ENCODE results near the gene ATP6V1E1. TPM values are rescaled to one million over a fixed set of nuclear protein-coding genes. Genes with fewer than 3 reads are reported as not detected.
"Not testable (repeated sequence)": the region's sequence is repeated elsewhere in the genome, so short reads cannot be mapped to it uniquely, and the experiment has no call there.

Gene ATP6V1E1
- total and polyA plus RNA-seq, 10 of the 15 experiments (the other 5 are each of a cell fraction or from before 2014, with no cell fraction given) = 66.7 to 128 (median 87.9) TPM

DNA sequence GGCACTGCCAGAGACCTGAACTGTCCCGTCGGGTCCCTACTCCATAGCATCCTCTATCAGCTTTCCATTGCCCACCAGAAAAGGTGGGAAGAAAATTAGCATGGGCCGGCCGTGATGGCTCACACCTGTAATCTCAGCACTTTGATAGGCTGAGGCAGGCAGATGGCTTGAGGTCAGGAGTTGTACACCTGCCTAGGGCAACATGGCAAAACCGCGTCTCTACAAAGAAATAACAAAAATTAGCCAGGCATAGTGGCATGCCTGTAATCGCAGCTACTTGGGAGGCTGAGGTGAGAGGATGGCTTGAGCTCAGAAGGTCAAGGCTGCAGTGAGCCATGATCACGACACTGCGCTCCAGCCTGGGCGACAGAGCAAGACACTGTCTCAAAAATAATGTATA, 61.8 kb downstream of the ATP6V1E1 start (continued):
- TF ChIP-seq RB1 (IDR thresholded peaks at IDR 0.05; ENCODE audit: borderline replicate concordance) = no peak

DNA sequence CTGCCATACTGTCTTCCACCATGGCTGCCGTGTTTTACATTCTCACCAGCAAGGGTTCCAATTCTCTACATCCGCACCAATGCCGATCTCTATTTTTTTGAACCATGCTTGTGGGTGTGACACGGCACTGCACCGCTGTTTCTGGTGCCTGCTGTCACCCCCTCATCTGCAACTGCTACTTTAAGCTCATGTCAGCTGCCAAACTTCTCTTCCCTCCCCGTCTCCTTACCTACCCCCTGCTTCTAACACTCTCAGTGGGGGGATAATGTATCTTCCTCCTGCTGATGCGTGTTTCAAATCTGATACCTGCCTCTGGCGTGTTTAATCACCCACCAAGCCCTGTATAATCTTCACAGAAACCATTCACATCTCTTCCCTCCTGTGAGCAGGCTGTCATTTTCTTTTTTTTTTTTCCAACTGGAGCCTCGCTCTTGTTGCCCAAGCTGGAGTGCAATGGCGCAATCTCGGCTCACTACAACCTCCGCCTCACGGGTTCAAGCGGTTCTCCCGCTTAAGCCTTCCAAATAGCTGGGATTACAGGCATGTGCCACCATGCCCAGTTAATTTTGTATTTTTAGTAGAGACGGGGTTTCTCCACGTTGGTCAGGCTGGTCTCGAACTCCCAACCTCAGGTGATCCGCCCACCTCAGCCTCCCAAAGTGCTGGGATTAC, 62.4 kb downstream of the ATP6V1E1 start:
- 59% methylated on average over 19 of the region's 19 CpGs for WGBS (ENCODE audit: insufficient coverage, insufficient replicate concordance, low lambda C conversion rate, missing lambda C conversion rate)
- H3K4me1 ChIP-seq (ENCODE audit: control insufficient read depth, insufficient read depth, low read length); FAIRE-seq; CTCF ChIA-PET; H3K9ac ChIP-seq (ENCODE audit: control insufficient read depth, insufficient read depth, low read length); SMC1A ChIA-PET (ENCODE audit: uncharacterized antibody, unreplicated experiment); BruUV-seq (replicated peaks); H3K4me3 ChIP-seq; H3K27ac ChIP-seq (ENCODE audit: control insufficient read depth, insufficient read depth); H2AFZ ChIP-seq (ENCODE audit: control insufficient read depth, low read depth, low read length); intact Hi-C loops (cut with micrococcal nuclease; ENCODE audit: unreplicated experiment); RAD21 ChIA-PET (ENCODE audit: unreplicated experiment); H3K4me2 ChIP-seq (ENCODE audit: control insufficient read depth, insufficient read depth); in situ Hi-C loops (cut with MboI); H3K9me3 ChIP-seq (replicated peaks; ENCODE audit: control insufficient read depth, insufficient read depth, low read length); H3K79me2 ChIP-seq (ENCODE audit: control insufficient read depth, insufficient read depth, low read length); POLR2A ChIA-PET; DNase-seq (ENCODE audit: low read depth, low spot score); H3K36me3 ChIP-seq (ENCODE audit: control insufficient read depth in 2 of 2, insufficient read depth in 2 of 2, low read length in 1 of 2); H3K27me3 ChIP-seq (replicated peaks in 1 of 2; ENCODE audit: control insufficient read depth in 2 of 2, insufficient read depth in 2 of 2, low read length in 1 of 2); ATAC-seq; H4K20me1 ChIP-seq (ENCODE audit: control insufficient read depth, insufficient read depth): not testable (repeated sequence)

GRCh38 chr22:17563936-17564391, 64.6 kb downstream of the ATP6V1E1 start:
- Histone ChIP-seq H3K4me1 (ENCODE audit: control insufficient read depth, insufficient read depth, low read length) (no peaks in the 10 kb centered on the region), H3K79me2 (ENCODE audit: control insufficient read depth, insufficient read depth, low read length) (no peaks in the 10 kb centered on the region), H3K9ac (ENCODE audit: control insufficient read depth, insufficient read depth, low read length) (no peak overlapping the region), H3K36me3 (ENCODE audit: control insufficient read depth in 2 of 2, insufficient read depth in 2 of 2, low read length in 1 of 2) (no peaks in the 10 kb centered on the region), H4K20me1 (ENCODE audit: control insufficient read depth, insufficient read depth) (no peaks in the 10 kb centered on the region), H3K4me3 (no peak overlapping the region), H3K4me2 (ENCODE audit: control insufficient read depth, insufficient read depth) (no peak overlapping the region), H3K9me3 (replicated peaks; ENCODE audit: control insufficient read depth, insufficient read depth, low read length) (no peaks in the 10 kb centered on the region), H3K27me3 (replicated peaks in 1 of 2; ENCODE audit: control insufficient read depth in 2 of 2, insufficient read depth in 2 of 2, low read length in 1 of 2) (no peaks in the 10 kb centered on the region; a peak in 1 of 4 replicates), H3K27ac (ENCODE audit: control insufficient read depth, insufficient read depth) (no peak overlapping the region), H2AFZ (ENCODE audit: control insufficient read depth, low read depth, low read length) (no peak overlapping the region)
- intact Hi-C loops (cut with micrococcal nuclease; ENCODE audit: unreplicated experiment) = no loop called here
- in situ Hi-C loops (cut with MboI) = no loop called here
- BruUV-seq (replicated peaks) = no TSS peak
- POLR2A ChIA-PET = no interaction called here
- RAD21 ChIA-PET (ENCODE audit: unreplicated experiment) = no interaction called here
- no peak for TF ChIP-seq SIN3A (IDR thresholded peaks at IDR 0.05; ENCODE audit: low read depth, low read length)
- TF ChIP-seq RFX5 (IDR thresholded peaks at IDR 0.05; ENCODE audit: low read depth, low read length) = no peak
- no peak for TF ChIP-seq EED (IDR thresholded peaks at IDR 0.05; ENCODE audit: low read depth)
- no peak for TF ChIP-seq RELA (IDR thresholded peaks at IDR 0.05; ENCODE audit: borderline replicate concordance, partially characterized antibody)
- TF ChIP-seq NFIC (IDR thresholded peaks at IDR 0.05; ENCODE audit: low read depth, low read length) = no peak
- TF ChIP-seq NFXL1 (IDR thresholded peaks at IDR 0.05; ENCODE audit: borderline replicate concordance) = no peak
- no peak for TF ChIP-seq POU2F2 (IDR thresholded peaks at IDR 0.05; ENCODE audit: borderline replicate concordance, low read depth, low read length)
- TF ChIP-seq NR2C2 (IDR thresholded peaks at IDR 0.05; ENCODE audit: borderline replicate concordance, control insufficient read depth, insufficient read length, low read depth) = no peak
- FAIRE-seq = no peak
- 64% methylated on average over 11 of the region's 11 CpGs for WGBS (ENCODE audit: insufficient coverage, insufficient replicate concordance, low lambda C conversion rate, missing lambda C conversion rate)
- DNase-seq (ENCODE audit: low read depth, low spot score) = no peak
- ATAC-seq = no peak
- SMC1A ChIA-PET (ENCODE audit: uncharacterized antibody, unreplicated experiment) = interaction anchor here (0.5 kb wide), 1 partner anchor 42 kb away, joined by 3 read pairs; no protein-coding TSS in a partner anchor
- CTCF ChIA-PET = interaction anchor here (1.4 kb wide), 1 partner anchor 10 kb away, joined by 3 read pairs; no protein-coding TSS in a partner anchor

Data from GM12878 (cell line).